Measurements from ENCODE around the gene MAPKAPK5.
"Not testable (repeated sequence)": the region's sequence is repeated elsewhere in the genome, so short reads cannot be mapped to it uniquely, and the experiment has no call there.

The MAPKAPK5 gene, protein sequence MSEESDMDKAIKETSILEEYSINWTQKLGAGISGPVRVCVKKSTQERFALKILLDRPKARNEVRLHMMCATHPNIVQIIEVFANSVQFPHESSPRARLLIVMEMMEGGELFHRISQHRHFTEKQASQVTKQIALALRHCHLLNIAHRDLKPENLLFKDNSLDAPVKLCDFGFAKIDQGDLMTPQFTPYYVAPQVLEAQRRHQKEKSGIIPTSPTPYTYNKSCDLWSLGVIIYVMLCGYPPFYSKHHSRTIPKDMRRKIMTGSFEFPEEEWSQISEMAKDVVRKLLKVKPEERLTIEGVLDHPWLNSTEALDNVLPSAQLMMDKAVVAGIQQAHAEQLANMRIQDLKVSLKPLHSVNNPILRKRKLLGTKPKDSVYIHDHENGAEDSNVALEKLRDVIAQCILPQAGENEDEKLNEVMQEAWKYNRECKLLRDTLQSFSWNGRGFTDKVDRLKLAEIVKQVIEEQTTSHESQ

GRCh38 chr12:111841750-111842555, at the start of gene MAPKAPK5:
TSS of gene MAPKAPK5 (plus strand) at chr12:111842228. CDS start at chr12:111842734, 506 bp downstream.
- Mint-ChIP-seq H3K4me3 (peak within 1 kb of the TSS; percentile 100), H3K27ac (peak within 1 kb of the TSS; percentile 100), H3K36me3 (peaks cover 25% of the 10 kb centered on the region), H3K9me3 (no peaks in the 10 kb centered on the region), H3K4me1 (peaks cover 61% of the 10 kb centered on the region), H3K27me3 (no peaks in the 10 kb centered on the region)

GRCh38 chr12:111792856-111793235, 49.2 kb upstream of the MAPKAPK5 start:
- H3K36me3 Mint-ChIP-seq, result no peaks in the 10 kb centered on the region
- H3K4me3 Mint-ChIP-seq, result no peak overlapping the region
- no peaks in the 10 kb centered on the region for H3K4me1 Mint-ChIP-seq
- H3K27ac Mint-ChIP-seq, result no peak overlapping the region
- no peaks in the 10 kb centered on the region for H3K9me3 Mint-ChIP-seq
- no peaks in the 10 kb centered on the region for H3K27me3 Mint-ChIP-seq

- Mint-ChIP-seq H3K27ac (no peak overlapping the region), H3K9me3 (no peaks in the 10 kb centered on the region), H3K27me3 (no peaks in the 10 kb centered on the region), H3K4me3 (no peak overlapping the region), H3K36me3 (no peaks in the 10 kb centered on the region), H3K4me1 (no peaks in the 10 kb centered on the region)
These were observed 43.8 kb upstream of the MAPKAPK5 start for GRCh38 chr12:111798182-111798581.

DNA sequence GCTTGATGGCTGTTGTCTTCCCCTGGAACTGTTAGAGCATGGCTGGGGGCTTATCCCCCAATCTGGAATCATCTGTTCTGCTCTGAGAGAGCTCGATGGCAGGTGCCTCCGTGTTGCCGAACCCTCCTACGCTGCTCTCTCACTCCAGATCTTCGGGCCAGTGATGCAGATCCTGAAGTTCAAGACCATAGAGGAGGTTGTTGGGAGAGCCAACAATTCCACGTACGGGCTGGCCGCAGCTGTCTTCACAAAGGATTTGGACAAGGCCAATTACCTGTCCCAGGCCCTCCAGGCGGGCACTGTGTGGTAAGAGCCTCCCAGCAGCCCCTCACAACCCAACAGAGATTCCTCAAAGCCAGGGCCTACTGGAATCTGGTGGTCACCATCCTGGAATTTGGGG, 42.3 kb upstream of the MAPKAPK5 start:
- Mint-ChIP-seq H3K4me1 (no peaks in the 10 kb centered on the region), H3K27me3 (no peaks in the 10 kb centered on the region), H3K9me3 (no peaks in the 10 kb centered on the region), H3K4me3 (no peak overlapping the region), H3K36me3 (no peaks in the 10 kb centered on the region), H3K27ac (no peak overlapping the region)

- H3K4me3 Mint-ChIP-seq, result no peak overlapping the region
- H3K27me3 Mint-ChIP-seq, result no peaks in the 10 kb centered on the region
- no peaks in the 10 kb centered on the region for H3K9me3 Mint-ChIP-seq
- H3K4me1 Mint-ChIP-seq, result no peaks in the 10 kb centered on the region
- no peak overlapping the region for H3K27ac Mint-ChIP-seq
- no peaks in the 10 kb centered on the region for H3K36me3 Mint-ChIP-seq
These were observed 38.9 kb upstream of the MAPKAPK5 start for GRCh38 chr12:111803038-111803626.

- Mint-ChIP-seq H3K27ac (no peak overlapping the region), H3K27me3 (no peaks in the 10 kb centered on the region), H3K4me3 (no peak overlapping the region), H3K4me1 (no peaks in the 10 kb centered on the region), H3K36me3 (no peaks in the 10 kb centered on the region), H3K9me3 (no peaks in the 10 kb centered on the region)
These were observed 38.2 kb upstream of the MAPKAPK5 start for GRCh38 chr12:111803851-111804250.

GRCh38 chr12:111806304-111806703, 35.7 kb upstream of the MAPKAPK5 start:
- Mint-ChIP-seq H3K27ac (no peak overlapping the region), H3K4me3 (no peak overlapping the region), H3K9me3 (no peaks in the 10 kb centered on the region)

GRCh38 chr12:111807232-111807631, 34.8 kb upstream of the MAPKAPK5 start:
- Mint-ChIP-seq H3K27ac (no peak overlapping the region), H3K9me3 (no peaks in the 10 kb centered on the region), H3K36me3 (no peaks in the 10 kb centered on the region), H3K27me3 (no peaks in the 10 kb centered on the region), H3K4me1 (no peaks in the 10 kb centered on the region), H3K4me3 (no peak overlapping the region)

More at GRCh38 chr12:111806304-111806703, 35.7 kb upstream of the MAPKAPK5 start:
- H3K4me1 Mint-ChIP-seq, result no peaks in the 10 kb centered on the region
- no peaks in the 10 kb centered on the region for H3K36me3 Mint-ChIP-seq
- no peaks in the 10 kb centered on the region for H3K27me3 Mint-ChIP-seq

- Mint-ChIP-seq H3K27me3 (peaks cover 2% of the 10 kb centered on the region), H3K4me1 (peaks cover 11% of the 10 kb centered on the region), H3K27ac (peak overlapping the region; percentile 78), H3K9me3 (no peaks in the 10 kb centered on the region), H3K36me3 (no peaks in the 10 kb centered on the region), H3K4me3 (no peak overlapping the region)
These were observed 28.9 kb upstream of the MAPKAPK5 start for GRCh38 chr12:111812881-111813741.

GRCh38 chr12:111816065-111816615, 25.9 kb upstream of the MAPKAPK5 start:
- Mint-ChIP-seq H3K4me3 (no peak overlapping the region), H3K27me3 (peaks cover 6% of the 10 kb centered on the region), H3K27ac (no peak overlapping the region), H3K4me1 (peaks cover 11% of the 10 kb centered on the region), H3K9me3 (no peaks in the 10 kb centered on the region), H3K36me3 (no peaks in the 10 kb centered on the region)

- H3K9me3 Mint-ChIP-seq, H3K36me3 Mint-ChIP-seq, H3K4me3 Mint-ChIP-seq, H3K27ac Mint-ChIP-seq, H3K27me3 Mint-ChIP-seq: not testable (repeated sequence)
- H3K4me1 Mint-ChIP-seq, result peaks cover 11% of the 10 kb centered on the region
These were observed 25.1 kb upstream of the MAPKAPK5 start for GRCh38 chr12:111816898-111817297.

GRCh38 chr12:111818340-111818739, 23.7 kb upstream of the MAPKAPK5 start:
- Mint-ChIP-seq H3K27ac (no peak overlapping the region), H3K27me3 (peaks cover 7% of the 10 kb centered on the region), H3K36me3 (no peaks in the 10 kb centered on the region), H3K4me1 (peaks cover 2% of the 10 kb centered on the region), H3K9me3 (no peaks in the 10 kb centered on the region), H3K4me3 (no peak overlapping the region)

- Mint-ChIP-seq H3K36me3 (no peaks in the 10 kb centered on the region), H3K27me3 (peaks cover 6% of the 10 kb centered on the region)
These were observed 22.6 kb upstream of the MAPKAPK5 start for GRCh38 chr12:111819191-111820158.

GRCh38 chr12:111820828-111821227, 21.2 kb upstream of the MAPKAPK5 start:
- not testable (repeated sequence) for H3K27ac Mint-ChIP-seq, H3K27me3 Mint-ChIP-seq, H3K4me1 Mint-ChIP-seq, H3K4me3 Mint-ChIP-seq, H3K9me3 Mint-ChIP-seq, H3K36me3 Mint-ChIP-seq

More at GRCh38 chr12:111819191-111820158, 22.6 kb upstream of the MAPKAPK5 start:
- H3K4me3 Mint-ChIP-seq, result no peak overlapping the region
- H3K27ac Mint-ChIP-seq, result no peak overlapping the region
- no peaks in the 10 kb centered on the region for H3K9me3 Mint-ChIP-seq
- no peaks in the 10 kb centered on the region for H3K4me1 Mint-ChIP-seq

All from activated naive CD4-positive, alpha-beta T cell treated with anti-CD3 and anti-CD28 coated beads, Interleukin-2, amount 50 U/mL, for 24 hours (primary cell).